HG03045 (cell line): ENCODE data around the gene GXYLT2.

ENCODE experiments used
- ATAC-seq: cut with Tn5 transposase; IDR thresholded peaks from one replicate; pipeline ENCODE4 v1.9.1; 2021; ENCODE audit warnings: mild to moderate bottlenecking, moderate library complexity; ENCODE audit not compliant: unreplicated experiment

The GXYLT2 gene

GRCh38 chr3:72891053-72891855 lies 3.4 kb downstream of the GXYLT2 start:
- no peak for ATAC-seq

- no peak for ATAC-seq
Observed at GRCh38 chr3:72892081-72892775, 4.4 kb downstream of the GXYLT2 start.

- ATAC-seq = no peak
Observed at GRCh38 chr3:72892870-72893269, 5.0 kb downstream of the GXYLT2 start.

- ATAC-seq = no peak
Observed at GRCh38 chr3:72894976-72895552, 7.2 kb downstream of the GXYLT2 start.

GRCh38 chr3:72896996-72897757 lies 9.3 kb downstream of the GXYLT2 start:
- no peak for ATAC-seq

- no peak for ATAC-seq
Observed at GRCh38 chr3:72897758-72898007, 9.8 kb downstream of the GXYLT2 start.

- no peak for ATAC-seq
Observed at GRCh38 chr3:72899349-72899765, 11.5 kb downstream of the GXYLT2 start.

- ATAC-seq = no peak
Observed at GRCh38 chr3:72900048-72900447, 12.2 kb downstream of the GXYLT2 start.

GRCh38 chr3:72901840-72902239 lies 14.0 kb downstream of the GXYLT2 start:
- no peak for ATAC-seq

GRCh38 chr3:72903004-72903403 lies 15.2 kb downstream of the GXYLT2 start:
- no peak for ATAC-seq

- ATAC-seq = no peak
Observed at GRCh38 chr3:72904163-72904562, 16.3 kb downstream of the GXYLT2 start.

- no peak for ATAC-seq
Observed at GRCh38 chr3:72906154-72906553, 18.3 kb downstream of the GXYLT2 start.

GRCh38 chr3:72907131-72907711 lies 19.4 kb downstream of the GXYLT2 start:
- ATAC-seq = no peak

- ATAC-seq = no peak
Observed at GRCh38 chr3:72907731-72908620, 20.1 kb downstream of the GXYLT2 start.

- ATAC-seq = no peak
Observed at GRCh38 chr3:72909591-72909990, 21.7 kb downstream of the GXYLT2 start.

GRCh38 chr3:72912532-72912931 lies 24.7 kb downstream of the GXYLT2 start:
- ATAC-seq = no peak

- ATAC-seq = no peak
Observed at GRCh38 chr3:72914383-72914782, 26.5 kb downstream of the GXYLT2 start.

GRCh38 chr3:72916250-72916649 lies 28.4 kb downstream of the GXYLT2 start:
- ATAC-seq = no peak

- ATAC-seq = no peak
Observed at GRCh38 chr3:72919520-72919919, 31.7 kb downstream of the GXYLT2 start.

GRCh38 chr3:72924055-72924454 lies 36.2 kb downstream of the GXYLT2 start:
- no peak for ATAC-seq
